Measurements from ENCODE around the gene CEP20.
"Not testable (repeated sequence)": the region's sequence is repeated elsewhere in the genome, so short reads cannot be mapped to it uniquely, and the experiment has no call there.

The CEP20 gene

DNA sequence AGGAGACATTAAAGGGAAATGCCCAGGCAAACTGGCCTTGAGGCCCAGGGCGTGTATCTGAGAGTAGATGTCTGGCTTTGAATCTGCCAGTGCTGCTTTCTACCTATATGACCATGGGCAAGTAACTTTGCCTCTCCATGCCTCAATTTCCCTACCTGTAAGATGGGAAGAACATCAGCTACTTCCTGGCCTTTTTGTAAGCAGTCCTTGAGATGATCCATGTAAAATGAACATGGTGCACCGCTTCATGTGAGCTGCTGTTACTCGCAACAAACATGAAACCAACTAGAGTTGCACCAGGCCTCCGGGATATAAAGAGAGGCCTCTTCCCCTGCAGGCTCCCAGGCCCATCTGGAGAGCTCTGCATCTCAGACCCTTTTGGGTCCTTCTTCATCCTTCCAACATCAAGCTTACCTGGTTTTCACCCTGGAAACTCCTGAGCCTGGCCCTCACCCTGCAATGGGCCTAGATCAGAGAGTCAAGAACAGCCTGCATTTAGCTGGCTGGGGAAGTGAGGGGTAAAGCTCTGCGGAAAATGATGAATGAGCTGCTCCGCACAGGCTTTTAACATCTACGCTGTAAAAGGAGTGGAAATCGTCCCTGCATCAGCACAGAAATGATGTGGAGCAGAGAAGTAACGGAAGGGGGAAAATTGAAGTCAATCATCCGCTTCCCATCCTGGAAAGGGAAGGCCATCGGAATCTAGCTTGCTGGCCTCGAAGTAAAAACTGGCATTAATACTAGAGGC lies 29.3 kb downstream of the CEP20 start:
- DNase-seq (ENCODE audit: low spot score) (no peak), FAIRE-seq (no peak)

DNA sequence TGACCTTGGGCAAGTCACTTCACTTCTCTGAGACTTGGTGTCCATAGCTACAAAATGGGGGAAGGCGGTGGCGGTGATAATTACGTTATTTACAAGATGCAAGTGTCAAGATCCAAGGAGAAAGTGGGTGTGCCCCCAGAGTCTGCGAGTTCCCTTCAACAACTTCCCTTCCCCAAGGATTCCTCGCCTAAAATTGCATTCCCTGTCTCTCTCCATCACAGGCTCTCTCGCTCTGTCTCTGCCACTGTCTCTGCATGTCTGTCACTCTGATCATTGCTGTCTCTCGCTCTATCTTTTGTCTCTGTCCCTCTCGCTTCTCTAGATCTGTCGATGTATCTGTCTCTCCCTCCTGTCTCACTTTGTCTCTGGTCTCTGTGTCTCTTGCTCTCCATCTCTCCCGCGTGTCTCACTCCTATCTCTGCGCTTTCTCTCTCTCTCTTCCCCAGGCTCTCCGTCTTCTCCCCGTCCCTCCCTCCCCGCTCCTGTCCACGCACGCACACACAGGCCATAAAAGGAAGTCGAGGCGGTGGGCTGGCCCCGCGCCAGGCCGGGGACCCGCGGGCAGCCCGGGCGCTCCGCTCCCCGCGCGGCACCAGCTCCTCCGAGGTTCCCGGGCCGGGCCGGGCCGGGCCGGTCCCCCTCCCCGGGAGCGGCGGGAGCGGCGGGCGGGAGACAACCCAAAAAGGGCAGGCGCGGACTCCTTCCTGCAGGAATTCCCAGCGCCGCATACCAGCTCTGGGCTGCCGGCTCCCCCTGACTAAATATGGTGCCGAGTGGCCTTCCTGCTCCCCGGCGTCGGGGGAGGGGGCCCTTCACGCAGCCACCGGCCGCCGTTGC lies 30.5 kb downstream of the CEP20 start:
- DNase-seq (ENCODE audit: low spot score) (no peak), FAIRE-seq (no peak)

DNA sequence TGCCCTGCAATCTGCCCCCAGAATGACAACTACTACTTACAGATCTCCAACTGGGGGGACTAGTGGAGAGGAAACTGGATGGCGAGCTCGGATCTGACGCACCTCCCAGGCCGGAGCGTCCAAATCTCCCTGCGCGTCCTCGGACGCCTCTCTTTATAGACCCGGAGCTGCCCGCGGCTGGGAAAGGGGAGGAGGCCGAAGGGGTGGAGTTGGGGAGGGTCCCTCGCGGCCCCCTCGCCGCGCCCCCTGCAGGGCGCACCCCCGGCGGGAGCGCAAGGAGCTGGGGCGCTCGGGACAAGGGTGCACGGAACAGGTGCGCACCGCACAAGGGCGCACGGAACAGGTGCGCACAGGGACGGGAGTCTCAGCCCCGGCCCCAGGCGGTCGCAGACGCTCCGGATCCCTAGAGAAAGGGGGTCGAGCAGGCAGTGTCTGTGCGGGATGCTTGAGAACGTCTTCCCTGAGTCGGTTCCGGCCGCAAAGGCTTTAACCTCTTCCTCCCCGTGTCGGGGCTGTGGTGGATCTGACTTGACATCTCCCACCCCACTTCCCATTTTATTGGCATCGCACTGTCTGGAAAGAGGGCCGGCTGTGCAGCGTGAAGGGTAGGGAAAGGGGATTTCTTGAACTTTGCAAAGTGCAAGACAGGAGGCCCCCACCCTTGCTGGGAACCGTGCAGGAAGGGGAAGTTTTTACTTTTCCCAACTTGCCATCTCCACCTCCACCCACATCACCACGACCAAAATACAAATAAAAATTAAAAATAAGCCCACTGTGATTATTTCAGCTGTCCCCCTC lies 31.3 kb downstream of the CEP20 start, which contains the start of gene MYH11:
TSS of gene MYH11 (minus strand) at position 128 of the 798 bp plus-strand sequence. CDS start 18,776 bp downstream, outside the sequence.
- FAIRE-seq (no peak), DNase-seq (ENCODE audit: low spot score) (no peak)

DNA sequence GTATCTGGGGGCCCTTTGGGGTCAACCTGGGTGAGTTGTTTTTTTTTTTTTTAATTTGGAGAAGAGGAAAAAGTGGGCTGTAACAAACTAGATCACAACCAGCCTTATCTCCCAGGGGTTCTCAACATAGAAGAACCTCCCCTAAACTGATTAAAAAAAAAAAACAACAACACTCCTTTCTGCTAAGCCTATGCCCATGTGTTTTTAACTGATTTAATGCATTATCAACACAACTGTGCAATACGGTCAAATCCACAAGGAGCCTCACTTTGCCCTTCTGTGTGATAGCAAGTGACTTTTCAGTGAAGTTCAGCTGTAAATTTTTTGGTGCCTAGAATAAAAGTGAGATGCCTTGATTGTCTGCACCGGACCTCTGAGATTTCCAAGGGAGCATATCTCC lies 32.2 kb downstream of the CEP20 start:
- DNase-seq (ENCODE audit: low spot score), result no peak
- no peak for FAIRE-seq

DNA sequence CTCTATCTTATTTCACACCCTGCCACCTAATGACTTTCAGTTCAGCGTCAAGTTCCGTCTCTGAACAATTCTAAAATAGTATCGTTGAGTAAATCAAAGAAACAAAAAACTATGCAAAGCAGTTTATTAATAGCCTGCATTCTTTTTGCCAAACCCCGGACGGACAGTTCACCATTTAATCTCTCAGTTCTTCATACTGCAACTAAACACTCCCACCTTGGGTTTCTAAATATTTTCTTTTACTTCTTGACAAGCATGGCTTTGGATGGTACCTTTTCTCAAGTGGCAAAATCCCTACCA lies 32.7 kb downstream of the CEP20 start:
- DNase-seq (ENCODE audit: low spot score), result no peak
- FAIRE-seq, result no peak

DNA sequence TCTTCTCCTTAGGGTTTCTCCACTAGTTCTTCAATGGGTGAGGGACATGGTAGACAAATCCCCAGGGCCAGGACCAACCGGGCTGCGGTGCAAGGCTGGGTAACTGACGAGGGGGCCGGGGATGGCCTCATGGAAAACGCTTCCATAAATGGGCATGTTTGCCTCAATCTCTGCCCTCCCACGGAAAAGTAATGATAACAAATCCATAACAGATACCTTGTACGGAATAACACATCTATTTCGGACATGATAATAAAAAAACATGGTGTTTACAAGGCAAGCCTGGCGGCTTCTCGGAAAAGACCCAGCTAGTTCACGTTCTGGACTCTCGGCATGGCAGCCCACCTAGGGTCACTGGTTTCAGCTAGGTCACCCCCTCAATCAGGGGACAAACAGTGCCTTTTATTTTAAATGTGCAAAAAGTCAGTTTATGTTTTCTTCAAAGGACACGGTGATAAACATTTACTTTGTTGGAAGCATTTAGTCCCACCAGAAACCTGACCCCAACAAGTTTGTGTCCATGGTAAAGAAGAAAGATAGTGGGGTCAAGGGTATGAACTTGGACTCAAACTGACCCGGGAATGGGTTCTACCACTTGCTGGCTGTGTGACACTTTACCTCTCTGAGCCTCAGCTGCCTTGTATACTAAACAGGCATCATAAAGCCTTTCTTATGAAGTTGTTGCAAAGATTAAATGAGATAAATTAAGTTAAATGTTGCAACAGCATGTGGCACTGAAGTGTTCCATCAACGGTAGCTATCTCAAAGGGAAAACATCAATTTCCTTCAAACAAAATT lies 33.3 kb downstream of the CEP20 start:
- DNase-seq (ENCODE audit: low spot score) (no peak), FAIRE-seq (no peak)

DNA sequence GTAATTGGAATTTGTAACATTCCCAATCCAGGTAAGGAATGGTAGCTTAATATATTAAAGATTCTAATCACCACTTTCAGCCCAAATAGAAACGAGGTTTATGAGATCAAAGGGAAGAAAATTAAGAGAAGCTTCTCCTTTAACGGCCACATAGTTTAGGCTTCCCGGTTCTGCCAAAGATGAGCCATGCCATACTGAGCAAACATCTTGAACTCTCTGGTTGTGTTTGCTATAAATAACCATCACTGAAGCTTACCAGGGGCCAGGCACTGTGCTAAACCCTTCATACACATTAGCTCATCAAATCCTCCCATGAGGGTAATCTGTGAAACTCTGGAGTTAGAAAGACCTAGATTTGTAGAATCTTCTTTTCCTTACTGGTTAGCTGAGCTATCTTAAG lies 34.3 kb downstream of the CEP20 start:
- FAIRE-seq (no peak), DNase-seq (ENCODE audit: low spot score) (no peak)

DNA sequence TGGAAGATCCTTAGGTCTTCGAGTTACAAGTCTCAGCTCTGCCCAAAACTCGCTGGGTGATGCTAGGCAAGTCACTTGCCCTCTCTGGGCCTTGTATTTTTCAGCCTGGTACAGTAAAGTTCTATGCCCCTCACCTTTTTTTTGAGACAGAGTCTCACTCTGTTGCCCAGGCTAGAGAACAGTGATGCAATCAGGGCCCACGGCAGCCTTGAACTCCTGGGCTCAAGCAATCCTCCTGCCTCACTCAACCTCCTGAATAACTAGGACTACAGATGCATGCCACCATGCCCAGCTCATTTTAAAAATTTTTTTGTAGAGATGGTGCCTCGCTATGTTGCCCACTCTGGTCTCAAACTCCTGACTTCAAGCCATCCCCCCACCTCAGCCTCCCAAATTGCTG lies 35.4 kb downstream of the CEP20 start:
- FAIRE-seq, result no peak
- no peak for DNase-seq (ENCODE audit: low spot score)

DNA sequence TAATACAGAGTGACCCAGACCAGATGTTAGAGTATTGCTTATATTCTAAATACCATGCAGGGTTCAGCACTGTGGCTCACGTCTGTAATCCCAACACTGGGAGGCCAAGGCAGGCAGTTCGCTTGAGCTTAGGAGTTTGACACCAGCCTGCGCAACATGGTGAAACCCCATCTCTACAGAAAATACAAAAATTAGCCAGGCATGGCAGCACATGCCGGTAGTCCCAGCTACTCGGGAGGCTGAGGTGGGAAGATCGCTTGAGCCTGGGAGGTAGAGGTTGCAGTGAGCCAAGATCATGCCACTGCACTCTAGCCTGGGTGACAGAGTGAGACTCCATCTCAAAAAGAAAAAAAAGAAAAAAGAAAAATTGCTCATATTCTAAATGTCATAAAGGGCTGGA lies 37.8 kb downstream of the CEP20 start:
- FAIRE-seq, result not testable (repeated sequence)

DNA sequence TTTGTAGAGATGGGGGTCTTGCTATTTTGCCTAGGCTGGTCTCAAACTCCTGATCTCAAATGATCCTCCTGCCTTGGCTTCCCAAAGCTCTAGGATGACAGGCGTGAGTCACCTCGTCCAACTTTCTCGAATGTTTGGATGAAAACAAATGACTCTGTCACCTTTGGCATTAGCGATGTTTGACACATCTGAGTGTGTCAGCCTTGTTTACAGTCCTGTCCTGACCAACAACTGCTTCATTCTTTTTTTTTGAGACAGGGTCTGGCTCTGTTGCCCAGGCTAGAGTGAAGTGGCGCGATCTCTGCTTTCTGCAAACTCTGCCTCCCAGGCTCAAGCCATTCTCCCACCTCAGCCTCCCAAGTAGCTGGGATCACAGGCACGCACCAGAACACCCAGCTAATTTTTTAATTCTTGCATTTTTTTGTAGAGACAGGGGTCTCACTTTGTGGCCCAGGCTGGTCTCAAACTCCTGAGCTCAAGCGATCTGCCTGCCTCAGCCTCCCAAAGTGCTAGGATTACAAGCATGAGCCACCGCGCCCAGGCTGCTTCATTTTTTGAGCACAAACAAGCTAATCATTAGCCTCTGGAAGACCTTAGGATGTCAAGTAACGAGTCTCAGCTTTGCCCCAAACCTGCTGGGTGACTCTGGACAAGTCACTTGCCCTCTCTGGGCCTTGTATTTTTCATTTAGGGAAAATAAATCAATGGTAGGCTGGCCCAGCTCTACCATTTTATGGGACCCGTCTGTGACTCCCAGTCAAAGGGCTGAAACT lies 39.0 kb downstream of the CEP20 start:
- FAIRE-seq, result no peak

More for the DNA sequence above, 37.8 kb downstream of the CEP20 start:
- not testable (repeated sequence) for DNase-seq (ENCODE audit: low spot score)

DNA sequence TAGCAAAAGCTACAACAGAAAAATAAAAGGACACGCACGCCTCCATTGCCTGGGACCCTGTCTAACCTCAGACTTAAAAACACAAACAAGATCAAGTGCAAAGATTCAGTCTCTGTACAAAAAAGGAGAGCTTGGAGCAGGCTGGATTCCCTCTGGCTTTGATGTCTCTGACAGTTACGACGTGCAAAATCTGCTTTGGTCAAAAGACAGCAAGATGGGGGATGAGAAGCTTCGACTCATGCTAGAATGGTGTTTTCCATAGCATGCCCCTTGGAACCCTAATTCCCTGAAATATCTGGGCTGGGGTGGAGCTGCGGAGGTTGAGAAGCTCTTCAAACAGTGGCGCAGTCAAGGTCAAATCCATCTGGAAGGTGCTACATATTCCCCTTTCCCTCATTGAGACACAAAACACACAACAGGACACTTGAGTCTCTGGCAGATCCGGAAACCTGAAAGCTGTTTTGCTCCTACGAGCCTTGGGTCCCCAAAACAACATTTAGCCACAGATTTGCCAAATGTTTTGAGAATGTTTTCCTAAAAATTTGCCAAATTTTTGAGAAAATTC lies 40.7 kb downstream of the CEP20 start:
- DNase-seq (ENCODE audit: low spot score), result no peak
- FAIRE-seq, result no peak

More for the DNA sequence above, 39.0 kb downstream of the CEP20 start:
- no peak for DNase-seq (ENCODE audit: low spot score)

DNA sequence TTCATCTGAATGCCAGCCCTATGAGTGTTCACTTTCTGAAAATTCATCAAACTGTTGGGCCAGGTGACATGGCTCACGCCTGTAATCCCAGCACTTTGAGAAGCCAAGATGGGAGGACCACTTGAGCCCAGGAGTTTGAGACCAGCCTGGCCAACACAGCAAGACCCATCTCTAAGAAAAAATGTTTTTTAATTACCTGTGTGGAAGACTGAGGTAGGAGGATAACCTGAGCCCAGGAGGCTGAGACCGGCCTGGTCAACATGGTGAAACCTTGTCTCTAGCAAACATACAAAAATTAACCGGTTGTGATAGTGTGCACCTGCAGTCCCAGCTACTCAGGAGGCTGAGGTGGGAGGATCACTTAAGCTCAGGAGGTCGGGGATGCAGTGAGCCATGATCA lies 41.9 kb downstream of the CEP20 start:
- FAIRE-seq, result no peak
- no peak for DNase-seq (ENCODE audit: low spot score)

DNA sequence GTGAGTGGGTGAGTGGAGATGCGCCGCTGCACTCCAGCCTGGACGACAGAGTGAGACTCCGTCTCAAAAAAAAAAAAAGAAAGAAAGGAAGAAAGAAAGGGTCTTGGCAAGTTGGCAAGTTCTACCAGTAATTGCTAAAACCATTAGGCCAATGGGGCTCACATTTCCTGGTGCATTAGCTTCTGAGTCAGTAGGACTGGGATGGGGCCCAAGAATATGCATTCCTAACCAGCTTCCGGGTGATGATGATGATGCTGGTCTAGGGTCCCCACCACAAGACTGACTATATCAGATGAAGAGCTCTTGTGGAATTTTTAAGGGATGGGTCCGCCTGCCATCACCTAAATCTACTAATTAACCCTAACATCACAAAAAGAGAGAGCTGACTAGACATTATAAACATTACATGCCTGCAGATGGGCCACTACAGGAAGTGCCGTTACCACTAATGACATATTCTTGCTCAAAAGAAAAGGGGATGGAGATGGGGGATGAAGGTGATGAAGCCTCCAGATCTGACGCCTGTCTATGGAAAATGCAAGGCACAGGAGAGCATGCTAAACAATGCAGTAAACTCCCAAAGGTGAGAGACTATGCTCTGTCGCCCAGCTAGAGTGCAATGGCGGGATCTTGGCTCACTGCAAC lies 44.6 kb downstream of the CEP20 start:
- FAIRE-seq, result no peak
- DNase-seq (ENCODE audit: low spot score), result no peak

DNA sequence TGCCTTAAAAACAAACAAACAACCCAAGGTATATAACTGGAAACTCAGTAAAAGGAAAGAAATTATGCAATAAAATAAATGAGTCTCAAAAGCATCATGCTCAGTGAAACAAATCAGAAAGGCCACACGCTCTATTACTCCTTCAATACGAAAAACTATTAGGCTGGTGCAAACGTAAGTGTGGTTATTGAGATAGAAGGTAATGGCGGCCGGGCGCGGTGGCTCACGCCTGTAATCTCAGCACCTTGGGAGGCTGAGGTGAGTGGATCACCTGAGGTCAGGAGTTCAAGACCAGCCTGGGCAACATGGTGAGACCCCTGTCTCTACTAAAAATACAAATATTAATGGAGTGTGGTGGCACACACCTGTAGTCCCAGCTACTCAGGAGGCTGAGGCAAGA lies 49.2 kb downstream of the CEP20 start:
- FAIRE-seq; DNase-seq (ENCODE audit: low spot score): not testable (repeated sequence)

DNA sequence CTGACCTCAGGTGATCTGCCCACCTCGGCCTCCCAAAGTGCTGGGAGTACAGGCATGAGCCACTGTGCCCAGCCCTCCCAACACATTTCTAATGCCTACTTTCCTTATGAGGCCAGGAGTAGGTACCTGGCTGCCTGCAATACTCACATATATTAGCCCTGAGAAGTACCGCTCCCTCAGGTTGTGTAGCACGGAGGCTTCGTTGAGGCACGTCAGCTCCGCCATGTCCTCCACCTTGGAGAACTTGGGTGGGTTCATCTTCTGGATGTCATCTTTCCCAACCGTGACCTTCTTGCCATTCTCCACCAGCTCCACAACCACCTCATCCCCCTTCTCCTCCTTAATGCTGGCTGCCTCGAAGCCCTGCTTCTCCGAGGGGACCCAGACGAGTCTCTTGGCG lies 50.6 kb downstream of the CEP20 start:
- DNase-seq (ENCODE audit: low spot score), result no peak
- no peak for FAIRE-seq

DNA sequence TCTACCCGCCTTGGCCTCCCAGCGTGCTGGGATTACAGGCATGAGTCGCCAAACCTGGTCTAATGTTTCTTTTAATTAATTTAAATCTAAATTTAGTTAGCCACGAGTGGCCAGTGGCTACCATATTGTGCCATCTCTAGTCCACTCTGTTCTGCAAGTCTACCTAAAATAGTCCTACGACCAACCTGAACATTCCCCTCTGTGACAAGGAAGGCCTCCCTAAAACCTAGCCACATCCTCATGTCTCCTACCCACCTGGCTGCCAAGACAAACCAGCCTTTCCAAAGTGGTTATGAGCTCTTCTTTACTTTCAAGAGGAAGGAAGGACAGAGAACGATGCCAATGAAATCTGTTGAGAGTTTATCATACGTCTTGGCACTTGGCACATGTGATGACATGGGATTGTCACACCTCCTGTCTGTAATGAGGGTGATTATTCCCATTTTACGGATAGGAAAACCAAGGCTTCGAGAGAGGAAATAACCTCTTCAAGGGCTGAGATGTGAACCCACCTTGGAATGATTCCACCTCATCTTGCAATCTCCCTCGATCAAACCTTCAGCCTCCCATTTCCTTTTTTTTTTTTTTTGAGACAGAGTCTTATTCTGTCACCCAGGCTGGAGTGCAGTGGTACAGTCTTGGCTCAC lies 51.3 kb downstream of the CEP20 start:
- FAIRE-seq (no peak), DNase-seq (ENCODE audit: low spot score) (no peak)

DNA sequence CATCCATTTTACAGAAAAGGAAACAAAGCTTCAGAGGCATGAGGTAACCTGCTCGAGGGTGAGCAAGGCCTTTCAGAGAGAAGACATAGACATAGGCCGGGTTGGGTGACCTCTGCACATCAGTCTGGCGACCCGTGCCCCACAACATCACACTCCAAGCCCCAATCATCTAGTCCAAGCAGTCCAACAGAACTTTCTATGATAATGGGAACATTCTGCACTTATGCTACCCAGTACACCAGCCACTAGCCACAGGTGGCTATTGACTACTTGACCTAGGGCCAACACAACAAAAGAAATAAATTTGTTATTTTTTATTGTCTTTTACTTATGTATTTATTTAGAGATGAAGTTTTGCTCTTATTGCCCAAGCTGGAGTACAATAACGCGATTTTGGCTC lies 52.3 kb downstream of the CEP20 start:
- FAIRE-seq (no peak), DNase-seq (ENCODE audit: low spot score) (no peak)

DNA sequence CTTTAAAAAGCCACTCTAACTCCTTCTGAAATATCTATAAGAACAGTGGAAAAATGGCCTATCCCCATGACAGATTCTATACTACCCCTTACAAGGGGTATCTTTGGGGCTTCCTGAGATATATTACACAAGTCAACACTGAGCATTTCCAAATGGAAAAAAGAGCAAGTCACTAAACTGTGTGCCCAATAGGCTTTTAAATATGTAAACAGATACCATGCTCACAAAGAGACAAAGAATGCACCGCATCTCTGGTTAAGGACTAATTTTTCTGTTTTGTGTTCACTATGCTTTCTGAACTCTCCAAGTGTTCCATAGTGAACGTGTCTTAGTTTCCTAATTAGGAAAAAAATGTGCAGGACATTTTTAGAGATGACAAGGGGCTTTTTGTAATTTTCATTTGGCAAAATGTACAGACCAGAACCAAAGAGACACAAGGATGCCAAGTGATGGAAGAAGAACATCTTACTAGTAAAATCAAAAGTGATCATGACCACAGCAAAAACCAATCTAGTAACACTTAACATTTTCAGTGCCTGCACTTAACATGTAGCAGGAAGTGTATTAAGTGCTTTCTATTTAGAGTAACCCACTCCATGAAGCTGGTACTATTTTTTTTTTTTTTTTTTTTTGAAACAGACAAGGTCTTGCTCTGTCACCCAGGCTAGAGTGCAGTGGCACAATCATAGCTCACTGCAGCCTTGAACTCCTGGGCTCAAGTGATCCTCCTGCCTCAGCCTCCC lies 53.1 kb downstream of the CEP20 start:
- FAIRE-seq, result no peak
- DNase-seq (ENCODE audit: low spot score), result no peak
